ENCODE data around the gene RGS13. TPM values are rescaled to one million over a fixed set of nuclear protein-coding genes. Genes with fewer than 3 reads are reported as not detected.

The RGS13 gene
- total RNA-seq, 2 experiments from 2014 or later = 80.4 to 214 TPM

- BruUV-seq (replicated peaks) = no TSS peak
- Histone ChIP-seq H3K9me2 (ENCODE audit: insufficient read depth, low read length) (0 out of 2 replicates have a peak, but pooled peaks cover 5% of the 10 kb centered on the region), H3K79me2 (ENCODE audit: insufficient read depth, low read depth, low read length) (no peaks in the 10 kb centered on the region), H3K4me1 (ENCODE audit: insufficient read depth, low read length, poor library complexity, severe bottlenecking) (no peaks in the 10 kb centered on the region), H3K27ac (ENCODE audit: low read depth, low read length, poor library complexity, severe bottlenecking) (no peak overlapping the region), H2AFZ (ENCODE audit: low read length) (no peak overlapping the region), H3K4me2 (ENCODE audit: low read length) (no peak overlapping the region), H3K36me3 (ENCODE audit: insufficient read depth, low read length) (no peaks in the 10 kb centered on the region), H4K20me1 (ENCODE audit: insufficient read depth, low read length) (no peaks in the 10 kb centered on the region), H3K9me3 (ENCODE audit: low read length) (no peaks in the 10 kb centered on the region), H3K4me3 (ENCODE audit: low read depth, low read length, poor library complexity, severe bottlenecking) (no peak overlapping the region)
- DNase-seq (ENCODE audit: low spot score) = no peak
- ChIA-PET POLR2A (no interaction called here), CTCF (ENCODE audit: unreplicated experiment) (no interaction called here)
- intact Hi-C loops (cut with micrococcal nuclease; ENCODE audit: unreplicated experiment) = no loop called here
- TF ChIP-seq EZH2phosphoT487 (IDR thresholded peaks at IDR 0.05; ENCODE audit: borderline replicate concordance, low read depth, low read length) = no peak
- TF ChIP-seq CTCF (conservative IDR thresholded peaks at IDR 0.05; ENCODE audit: low read length) = no peak
Observed at GRCh38 chr1:192703283-192704206, 67.6 kb downstream of the RGS13 start.

GRCh38 chr1:192705510-192705909, 69.6 kb downstream of the RGS13 start:
- CTCF ChIA-PET (ENCODE audit: unreplicated experiment) = no interaction called here
- no TSS peak for BruUV-seq (replicated peaks)
- no peaks in the 10 kb centered on the region for H4K20me1 ChIP-seq (ENCODE audit: insufficient read depth, low read length)
- H3K4me2 ChIP-seq (ENCODE audit: low read length) = no peak overlapping the region
- H3K27ac ChIP-seq (ENCODE audit: low read depth, low read length, poor library complexity, severe bottlenecking) = no peak overlapping the region
- no peaks in the 10 kb centered on the region for H3K79me2 ChIP-seq (ENCODE audit: insufficient read depth, low read depth, low read length)
- TF ChIP-seq EZH2phosphoT487 (IDR thresholded peaks at IDR 0.05; ENCODE audit: borderline replicate concordance, low read depth, low read length) (no peak), CTCF (conservative IDR thresholded peaks at IDR 0.05; ENCODE audit: low read length) (no peak)
- no peaks in the 10 kb centered on the region for H3K36me3 ChIP-seq (ENCODE audit: insufficient read depth, low read length)
- no peaks in the 10 kb centered on the region for H3K4me1 ChIP-seq (ENCODE audit: insufficient read depth, low read length, poor library complexity, severe bottlenecking)
- POLR2A ChIA-PET = no interaction called here
- no peak overlapping the region for H2AFZ ChIP-seq (ENCODE audit: low read length)
- H3K4me3 ChIP-seq (ENCODE audit: low read depth, low read length, poor library complexity, severe bottlenecking) = no peak overlapping the region
- no peaks in the 10 kb centered on the region for H3K9me3 ChIP-seq (ENCODE audit: low read length)
- 0 out of 2 replicates have a peak, but pooled peaks cover 5% of the 10 kb centered on the region for H3K9me2 ChIP-seq (ENCODE audit: insufficient read depth, low read length)
- intact Hi-C loops (cut with micrococcal nuclease; ENCODE audit: unreplicated experiment) = no loop called here
- no peak for DNase-seq (ENCODE audit: low spot score)

GRCh38 chr1:192706936-192707335, 71.0 kb downstream of the RGS13 start:
- H3K9me3 ChIP-seq (ENCODE audit: low read length) = no peaks in the 10 kb centered on the region
- ChIA-PET CTCF (ENCODE audit: unreplicated experiment) (no interaction called here), POLR2A (no interaction called here)
- H3K4me2 ChIP-seq (ENCODE audit: low read length) = no peak overlapping the region
- 0 out of 2 replicates have a peak, but pooled peaks cover 5% of the 10 kb centered on the region for H3K9me2 ChIP-seq (ENCODE audit: insufficient read depth, low read length)
- TF ChIP-seq CTCF (conservative IDR thresholded peaks at IDR 0.05; ENCODE audit: low read length) (no peak), EZH2phosphoT487 (IDR thresholded peaks at IDR 0.05; ENCODE audit: borderline replicate concordance, low read depth, low read length) (no peak)
- no peaks in the 10 kb centered on the region for H3K79me2 ChIP-seq (ENCODE audit: insufficient read depth, low read depth, low read length)
- no peaks in the 10 kb centered on the region for H3K4me1 ChIP-seq (ENCODE audit: insufficient read depth, low read length, poor library complexity, severe bottlenecking)
- no peak overlapping the region for H3K4me3 ChIP-seq (ENCODE audit: low read depth, low read length, poor library complexity, severe bottlenecking)
- H4K20me1 ChIP-seq (ENCODE audit: insufficient read depth, low read length) = no peaks in the 10 kb centered on the region
- intact Hi-C loops (cut with micrococcal nuclease; ENCODE audit: unreplicated experiment) = no loop called here
- H2AFZ ChIP-seq (ENCODE audit: low read length) = no peak overlapping the region
- no TSS peak for BruUV-seq (replicated peaks)
- H3K27ac ChIP-seq (ENCODE audit: low read depth, low read length, poor library complexity, severe bottlenecking) = no peak overlapping the region
- DNase-seq (ENCODE audit: low spot score) = no peak
- no peaks in the 10 kb centered on the region for H3K36me3 ChIP-seq (ENCODE audit: insufficient read depth, low read length)

Measured in OCI-LY7 (cell line).